ENCODE measurements around the gene CPNE7. TPM values are rescaled to one million over a fixed set of nuclear protein-coding genes. Genes with fewer than 3 reads are reported as not detected.

The CPNE7 gene
- 16.1 and 17.6 TPM in 2 replicates for total RNA-seq

GRCh38 chr16:89575247-89576152, at the start of gene CPNE7:
TSS of gene CPNE7 (plus strand) at chr16:89575758. CDS start at chr16:89575898, 140 bp downstream.

GRCh38 chr16:89560378-89561141, 15.0 kb upstream of the CPNE7 start, which contains the start of gene RPL13:
TSS of gene RPL13 (plus strand) at chr16:89560682. CDS start at chr16:89560960, 278 bp downstream.

GRCh38 chr16:89613231-89613953, 37.8 kb downstream of the CPNE7 start, which contains the start of gene DPEP1:
TSS of gene DPEP1 (plus strand) at chr16:89613642. CDS start at chr16:89630411, 16,769 bp downstream.

Other genes starting within 250 kb of the CPNE7 start
- 52.0 and 88.8 TPM in 2 replicates for gene ANKRD11, start 85.2 kb upstream of the CPNE7 start, total RNA-seq
- 113 and 138 TPM in 2 replicates for gene SPG7, start 67.4 kb upstream of the CPNE7 start, total RNA-seq
- gene RPL13, start 15.1 kb upstream of the CPNE7 start, total RNA-seq = 3,513 and 3,981 TPM in 2 replicates
- 2.0 and 2.5 TPM in 2 replicates for gene DPEP1, start 37.9 kb downstream of the CPNE7 start, total RNA-seq
- gene CHMP1A, start 82.0 kb downstream of the CPNE7 start, total RNA-seq = 103 and 106 TPM in 2 replicates
- gene SPATA33, start 82.1 kb downstream of the CPNE7 start, total RNA-seq = 2.3 and 2.9 TPM in 2 replicates
- 34.8 and 54.9 TPM in 2 replicates for gene CDK10, start 110.9 kb downstream of the CPNE7 start, total RNA-seq
- gene SPATA2L, start 125.9 kb downstream of the CPNE7 start, total RNA-seq = 12.8 and 17.4 TPM in 2 replicates
- gene VPS9D1, start 145.1 kb downstream of the CPNE7 start, total RNA-seq = 6.0 and 6.7 TPM in 2 replicates
- 20.2 and 30.4 TPM in 2 replicates for gene ZNF276, start 145.8 kb downstream of the CPNE7 start, total RNA-seq
- gene FANCA, start 240.9 kb downstream of the CPNE7 start, total RNA-seq = 6.8 and 14.5 TPM in 2 replicates